IMR-90 (cell line): ENCODE measurements around the gene ZNF669.

Experiments used
- BHLHE40 ChIP-seq: fragments of 150-350 bp; IDR thresholded peaks from 2 replicates; pipeline ENCODE4 v1.6.1; 2016; ENCODE audit warnings: mild to moderate bottlenecking, low read depth, low read length
- CHD1 ChIP-seq: IDR thresholded peaks from 2 replicates; pipeline ENCODE4 v1.6.1; 2012; ENCODE audit warnings: low read depth, low read length, improper control_type of control experiment
- CTCF ChIP-seq: conservative IDR thresholded peaks from 2 replicates; pipeline ENCODE4 v1.5.1; 2012; ENCODE audit warnings: mild to moderate bottlenecking, low read depth, low read length, improper control_type of control experiment
- FOS ChIP-seq: fragments of 150-350 bp; IDR thresholded peaks from 2 replicates; pipeline ENCODE4 v1.6.1; 2016; ENCODE audit warnings: low read depth, low read length
- MXI1 ChIP-seq: IDR thresholded peaks from 2 replicates; pipeline ENCODE4 v1.6.1; 2012; ENCODE audit warnings: low read depth, mild to moderate bottlenecking, low read length, moderate library complexity, borderline replicate concordance
- POLR2A ChIP-seq: IDR thresholded peaks from 2 replicates; pipeline ENCODE4 v1.6.1; 2012; ENCODE audit warnings: mild to moderate bottlenecking, low read depth, low read length
- RAD21 ChIP-seq: IDR thresholded peaks from 2 replicates; pipeline ENCODE4 v1.6.1; 2012; ENCODE audit warnings: low read length, improper control_type of control experiment
- RCOR1 ChIP-seq: IDR thresholded peaks from 2 replicates; pipeline ENCODE4 v1.6.1; 2012; ENCODE audit warnings: mild to moderate bottlenecking, low read length, improper control_type of control experiment; ENCODE audit not compliant: insufficient replicate concordance
- USF2 ChIP-seq: fragments of 150-350 bp; IDR thresholded peaks from 2 replicates; pipeline ENCODE4 v1.6.1; 2017; ENCODE audit warnings: mild to moderate bottlenecking, antibody characterized with exemption, low read length, low read depth

GRCh38 chr1:247114351-247115140, 10.4 kb upstream of the ZNF669 start:
- TF ChIP-seq CTCF = no peak
- TF ChIP-seq POLR2A = no peak
- no peak for TF ChIP-seq USF2
- TF ChIP-seq MXI1 = no peak
- no peak for TF ChIP-seq RAD21
- no peak for TF ChIP-seq BHLHE40
- TF ChIP-seq FOS = no peak
- no peak for TF ChIP-seq RCOR1
- no peak for TF ChIP-seq CHD1
